Endothelial cell of umbilical vein (primary cell): ENCODE data around the gene ATP9B. TPM values are rescaled to one million over a fixed set of nuclear protein-coding genes. Genes with fewer than 3 reads are reported as not detected.

Experiments
- BruUV-seq: library from RNA; stranded (reverse); fragments of 400-500 nt; replicated peaks from 2 replicates; lab custom pipeline; 2021; lab: Mats Ljungman, UMichigan
- CTCF ChIA-PET: fragments of 300-600, 350-600 bp; sonication (Branson Sonifier 250); formaldehyde crosslinking; loops from one replicate; lab custom pipeline; 2021; ENCODE audit warnings: antibody characterized with exemption, inconsistent platforms; lab: Charles Lee
- POLR2A ChIA-PET: fragments of 300-600, 350-600 bp; sonication (Branson Sonifier 250); formaldehyde crosslinking; loops from one replicate; lab custom pipeline; 2021; ENCODE audit warnings: antibody characterized with exemption, inconsistent platforms; lab: Charles Lee
- DNase-seq: peaks from one replicate; pipeline ENCODE4 v3.0.0-alpha.2; 2011; ENCODE audit warnings: low read depth, low spot score
- FAIRE-seq: peaks from 2 replicates; lab custom pipeline; 2011; peaks lifted over from hg19 to GRCh38; lab: Jason Lieb, UNC
- H2AFZ ChIP-seq: 2 replicates; pipeline ENCODE4 v1.6.0; 2012; ENCODE audit warnings: low read depth, low read length, control low read depth, inconsistent platforms
- H3K27ac ChIP-seq: 2 replicates; pipeline ENCODE4 v1.5.1; 2011; ENCODE audit warnings: low read depth, mild to moderate bottlenecking, control low read depth, low read length, moderate library complexity; ENCODE audit not compliant: insufficient read depth
- H3K27me3 ChIP-seq, 2 experiments: 2 replicates each; pipeline versions ENCODE4 v1.6.0 to v1.6.1; 2011; ENCODE audit warnings: low read length in 2 of 2, mixed read lengths in 1 of 2; ENCODE audit not compliant: control insufficient read depth in 2 of 2, insufficient read depth in 2 of 2
- H3K36me3 ChIP-seq, 2 experiments: 2 replicates in 1 of 2; 3 replicates in 1 of 2; pipeline ENCODE4 v1.5.1; 2011; ENCODE audit warnings: low read length in 2 of 2, mild to moderate bottlenecking in 1 of 2, moderate library complexity in 1 of 2; ENCODE audit not compliant: control insufficient read depth in 2 of 2, insufficient read depth in 2 of 2; ENCODE audit errors: extremely low read depth in 1 of 2
- H3K4me1 ChIP-seq: 3 replicates; pipeline ENCODE4 v1.5.1; 2011; ENCODE audit warnings: mild to moderate bottlenecking, low read length; ENCODE audit not compliant: control insufficient read depth, insufficient read depth; ENCODE audit errors: extremely low read depth
- H3K4me2 ChIP-seq: 2 replicates; pipeline ENCODE4 v1.6.1; 2011; ENCODE audit warnings: low read length, control low read depth, mixed read lengths; ENCODE audit not compliant: insufficient read depth
- H3K4me3 ChIP-seq, 3 experiments: fragments of 200-600 bp in 1 of 3; sonication (generic), shearing (Covaris generic) in 1 of 3; replicated peaks in 1 of 3; 2 replicates each; pipeline ENCODE4 v1.5.1; 2011 to 2016; ENCODE audit warnings: control low read depth in 3 of 3, low read length in 3 of 3, mild to moderate bottlenecking in 2 of 3, inconsistent platforms in 1 of 3, low read depth in 1 of 3, moderate library complexity in 1 of 3; ENCODE audit not compliant: insufficient read depth in 1 of 3
- H3K79me2 ChIP-seq: 2 replicates; pipeline ENCODE4 v1.6.0; 2012; ENCODE audit warnings: low read length, inconsistent platforms; ENCODE audit not compliant: control insufficient read depth, insufficient read depth
- H3K9ac ChIP-seq: replicated peaks from 2 replicates; pipeline ENCODE3; 2011; ENCODE audit warnings: low read length, control low read depth; ENCODE audit not compliant: insufficient read depth; ENCODE audit errors: extremely low read depth
- H3K9me1 ChIP-seq: replicated peaks from 3 replicates; pipeline ENCODE4 v1.6.0; 2011; ENCODE audit warnings: mild to moderate bottlenecking, low read length; ENCODE audit not compliant: control insufficient read depth, insufficient read depth; ENCODE audit errors: extremely low read depth
- H3K9me3 ChIP-seq: replicated peaks from 2 replicates; pipeline ENCODE4 v1.5.1; 2012; ENCODE audit warnings: low read length, inconsistent platforms; ENCODE audit not compliant: control insufficient read depth, insufficient read depth
- H4K20me1 ChIP-seq: replicated peaks from 2 replicates; pipeline ENCODE3; 2011; ENCODE audit warnings: mild to moderate bottlenecking, low read length; ENCODE audit not compliant: control insufficient read depth, insufficient read depth; ENCODE audit errors: extremely low read depth
- CTCF ChIP-seq, 2 donors: IDR thresholded peaks; 1 replicate in 1 of 2; 2 replicates in 1 of 2; pipeline ENCODE4 v1.5.1; 2011; ENCODE audit warnings: low read length in 2 of 2, mild to moderate bottlenecking in 2 of 2, moderate library complexity in 2 of 2, control low read depth in 1 of 2, inconsistent platforms in 1 of 2, low read depth in 1 of 2; ENCODE audit not compliant: insufficient read depth in 1 of 2; ENCODE audit errors: extremely low read depth in 1 of 2
- EZH2 ChIP-seq: IDR thresholded peaks from 2 replicates; pipeline ENCODE4 v1.6.1; 2012; ENCODE audit warnings: borderline replicate concordance, low read depth, mild to moderate bottlenecking, moderate library complexity, low read length, inconsistent platforms; ENCODE audit not compliant: severe bottlenecking
- FOS ChIP-seq: IDR thresholded peaks from 2 replicates; pipeline ENCODE4 v1.6.1; 2011; ENCODE audit warnings: mild to moderate bottlenecking, low read length, moderate library complexity, borderline replicate concordance; ENCODE audit not compliant: insufficient read depth
- GATA2 ChIP-seq: IDR thresholded peaks from 2 replicates; pipeline ENCODE4 v1.7.0; 2011; ENCODE audit warnings: low read depth, mild to moderate bottlenecking, moderate library complexity, mixed read lengths, low read length; ENCODE audit not compliant: insufficient read length, insufficient read depth
- JUN ChIP-seq: IDR thresholded peaks from 2 replicates; pipeline ENCODE4 v1.6.1; 2011; ENCODE audit warnings: borderline replicate concordance, low read depth; ENCODE audit not compliant: insufficient read length, insufficient read depth
- MYC ChIP-seq: IDR thresholded peaks from one replicate; pipeline ENCODE4 v1.6.1; 2011; ENCODE audit warnings: mild to moderate bottlenecking, low read depth, low read length
- POLR2A ChIP-seq: IDR thresholded peaks from 2 replicates; pipeline ENCODE4 v1.6.1; 2012; ENCODE audit warnings: low read depth, mild to moderate bottlenecking, control low read depth, low read length
- POLR2AphosphoS5 ChIP-seq: IDR thresholded peaks from 2 replicates; pipeline ENCODE4 v1.6.1; 2012; ENCODE audit warnings: low read depth, mild to moderate bottlenecking, control low read depth, low read length, moderate library complexity; ENCODE audit not compliant: insufficient read depth
- dilution Hi-C: fragments of 300-500 bp; cut with MboI; formaldehyde crosslinking; loops from one replicate; pipeline ENCODE4 v1.15.0; 2019; ENCODE audit warnings: low sequenced_read_pairs; ENCODE audit not compliant: extremely low pct_ligation_motif_present
- intact Hi-C: fragments of 100-400 bp; cut with micrococcal nuclease; formaldehyde crosslinking; loops from one replicate; pipeline ENCODE4 v1.10.0; 2022
- polyA plus RNA-seq, 4 experiments: library from polyadenylated mRNA; depleted of rRNA in 3 of 4; stranded (reverse) in 3 of 4; unstranded in 1 of 4; fragments of >200 nt; gene quantifications; 2 replicates each; pipeline versions ENCODE4 v1.2.1 to v1.2.3, GENCODE V29; 2011 to 2012; ENCODE audit warnings: missing spikeins in 1 of 4
- total RNA-seq: library from RNA; stranded (reverse); gene quantifications from 2 replicates; pipeline ENCODE4 v1.2.3, GENCODE V29; 2021

ATP9B gene
- total and polyA plus RNA-seq, 2 donors (not counting 3 experiments of a cell fraction or from before 2014, with no cell fraction given): 14.6 to 18.2 TPM

GRCh38 chr18:79416022-79416676 lies 347.0 kb downstream of the ATP9B start:
- dilution Hi-C loops: no loop called here
- POLR2A ChIA-PET: no interaction called here

More at GRCh38 chr18:79416022-79416676, 347.0 kb downstream of the ATP9B start:
- no peak overlapping the region for H2AFZ ChIP-seq
- no peak overlapping the region for H3K27ac ChIP-seq
- H3K27me3 ChIP-seq: no peaks in the 10 kb centered on the region
- H3K9me1 ChIP-seq: no peaks in the 10 kb centered on the region
- H3K9me3 ChIP-seq: no peaks in the 10 kb centered on the region
- peaks cover 12% of the 10 kb centered on the region for H3K4me1 ChIP-seq
- H3K4me2 ChIP-seq: no peak overlapping the region
- CTCF ChIA-PET: no interaction called here
- DNase-seq (no peak), FAIRE-seq (no peak)
- H4K20me1 ChIP-seq: no peaks in the 10 kb centered on the region
- TF ChIP-seq EZH2 (no peak), POLR2AphosphoS5 (no peak), JUN (no peak), GATA2 (no peak), POLR2A (no peak), FOS (no peak), CTCF (IDR thresholded peaks at IDR 0.05; ENCODE audit: extremely low read depth in 1 of 2, insufficient read depth in 1 of 2, low read depth in 1 of 2, low read length in 2 of 2) (no peak), MYC (no peak)
- H3K36me3 ChIP-seq: peaks cover 3 to 16% of the 10 kb centered on the region in 2 experiments
- BruUV-seq: no TSS peak
- intact Hi-C loops: no loop called here
- peaks cover 4% of the 10 kb centered on the region for H3K79me2 ChIP-seq
- H3K4me3 ChIP-seq: no peak overlapping the region
- no peak overlapping the region for H3K9ac ChIP-seq
